NCI-H2196 treated with DMSO at 0.1 percent for 48 hours (cell line): ENCODE data around the gene HS3ST5.
"Not testable (repeated sequence)": the region's sequence is repeated elsewhere in the genome, so short reads cannot be mapped to it uniquely, and the experiment has no call there.

Experiments used
- DNase-seq: peaks from one replicate; lab custom pipeline; 2025; ENCODE audit not compliant: unreplicated experiment; lab: John Stamatoyannopoulos, UW

Gene HS3ST5

DNA sequence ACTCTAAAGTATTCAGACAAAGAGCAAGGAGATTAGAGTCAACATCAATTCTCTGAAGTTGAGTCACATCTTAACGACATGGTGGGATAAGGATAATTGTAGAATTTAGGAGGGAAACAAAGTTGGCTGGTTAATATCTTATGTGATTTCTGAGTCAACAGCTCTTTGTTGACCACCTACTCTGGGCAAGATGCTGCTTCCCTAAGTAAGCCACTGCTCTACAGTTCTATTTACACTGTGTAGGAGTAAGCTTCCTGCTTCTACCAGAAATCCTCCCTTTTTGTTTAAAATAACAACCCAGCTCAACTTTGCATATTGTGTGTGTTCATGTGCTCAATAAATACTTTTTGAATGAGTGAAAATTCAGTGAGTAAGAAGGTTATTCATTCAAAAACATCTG lies 3.1 kb downstream of the HS3ST5 start:
- no peak for DNase-seq

DNA sequence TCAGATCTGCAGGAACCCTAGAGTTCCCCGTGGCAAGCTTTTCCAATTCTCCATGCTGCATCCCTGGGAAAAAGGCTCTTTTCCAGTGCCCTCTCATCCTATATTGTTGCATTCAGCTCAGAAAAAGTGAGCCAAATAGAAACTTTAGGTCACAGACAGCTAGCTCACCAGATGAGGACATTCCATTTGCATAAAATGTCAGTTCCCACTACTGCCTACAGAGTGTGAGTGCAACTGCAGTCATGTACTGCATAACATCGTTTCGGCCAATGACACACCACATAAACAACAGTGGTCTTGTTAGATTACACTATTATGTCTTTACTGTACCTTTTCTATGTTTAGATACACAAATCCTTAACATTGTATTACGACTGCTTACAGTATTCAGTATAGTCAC lies 8.6 kb downstream of the HS3ST5 start:
- DNase-seq, result no peak

- no peak for DNase-seq
Observed at GRCh38 chr6:114327074-114327473, 15.7 kb downstream of the HS3ST5 start.

DNA sequence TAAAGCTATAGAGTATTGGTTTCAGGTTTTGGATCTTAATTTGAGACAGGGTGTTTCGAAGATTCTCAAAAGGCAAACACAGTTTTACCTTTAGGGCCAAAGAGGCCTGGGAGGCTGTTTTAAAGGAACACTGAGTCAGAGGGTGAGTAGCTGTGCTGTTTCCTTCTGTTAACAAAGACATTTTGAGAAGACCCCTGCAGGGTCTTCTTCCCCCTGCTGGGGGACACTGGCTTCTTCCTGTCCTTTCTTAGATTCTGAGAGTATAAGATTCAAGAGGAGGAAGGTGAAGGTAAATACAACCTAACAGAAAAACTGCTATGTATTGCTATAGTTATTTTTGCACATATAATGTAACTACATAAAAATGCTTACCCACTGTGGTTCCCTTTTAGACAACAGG lies 19.0 kb downstream of the HS3ST5 start:
- DNase-seq, result no peak

DNA sequence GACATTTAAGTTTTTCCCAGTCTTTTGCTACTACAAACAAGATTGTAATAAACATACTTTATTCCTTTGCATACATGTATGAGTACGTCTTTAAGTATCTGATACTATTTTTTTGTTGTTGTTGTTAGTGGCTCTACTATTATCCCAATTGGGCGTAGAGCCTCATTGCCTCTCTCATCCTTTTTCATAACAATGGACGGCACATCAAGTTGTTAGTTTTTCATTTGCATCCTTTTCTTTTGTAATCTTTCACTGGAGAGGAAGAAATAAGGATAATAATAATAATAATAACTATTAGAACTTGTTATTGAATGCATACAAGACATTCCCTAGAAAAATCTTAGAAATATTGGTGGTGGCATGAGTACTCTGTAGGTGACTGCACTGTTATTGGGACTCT lies 23.1 kb downstream of the HS3ST5 start:
- no peak for DNase-seq

DNA sequence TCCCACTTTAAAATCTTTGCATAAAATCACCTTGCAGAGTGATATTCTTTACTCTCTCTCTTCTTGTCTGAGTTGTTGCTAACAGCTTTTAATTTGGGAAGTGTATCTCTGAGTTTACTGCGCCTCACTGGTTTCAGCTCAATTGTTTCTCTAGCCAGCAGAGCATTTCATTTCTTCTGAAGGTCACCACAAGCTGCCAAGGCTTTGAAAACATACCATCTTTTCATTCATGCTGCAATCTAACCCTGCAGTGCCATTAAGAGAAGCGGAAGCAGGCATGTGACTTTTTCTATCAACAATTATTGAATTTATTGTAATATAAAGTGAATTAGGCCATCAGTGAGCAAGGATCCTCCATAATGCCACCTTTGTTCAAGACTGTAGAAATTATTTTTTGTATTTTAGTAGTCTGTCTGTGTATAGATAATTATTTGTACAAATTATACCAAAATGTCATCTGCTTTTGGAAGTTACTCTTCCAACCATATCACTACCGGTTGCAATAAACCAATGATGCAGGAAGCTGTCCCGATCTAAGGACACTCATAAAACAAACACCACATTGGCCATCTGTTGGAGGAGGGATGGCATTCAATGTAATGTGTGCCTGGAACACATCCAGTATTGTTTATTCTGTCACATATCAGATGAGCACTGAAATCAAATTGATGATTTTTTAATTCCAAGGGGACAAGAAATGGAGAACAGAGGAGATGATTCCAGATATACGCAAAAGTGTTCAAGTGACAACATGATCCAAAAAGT lies 26.8 kb downstream of the HS3ST5 start:
- no peak for DNase-seq

DNA sequence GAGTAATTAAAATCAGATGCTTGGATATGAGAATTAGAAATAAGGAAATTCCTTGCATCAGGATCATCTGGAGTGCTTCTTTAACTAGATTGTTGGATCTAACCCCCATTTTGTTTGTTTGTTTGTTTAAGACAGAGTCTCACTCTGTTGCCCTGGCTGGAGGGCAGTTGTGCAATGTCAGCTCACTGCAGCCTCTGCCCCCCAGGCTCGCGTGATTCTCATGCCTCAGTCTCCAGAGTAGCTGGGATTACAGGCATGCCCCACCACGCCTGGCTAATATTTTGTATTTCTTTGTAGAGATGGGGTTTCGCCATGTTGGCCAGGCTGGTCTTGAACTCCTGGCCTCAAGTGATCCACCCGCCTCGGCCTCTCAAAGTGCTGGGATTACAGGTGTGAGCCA lies 29.0 kb downstream of the HS3ST5 start:
- not testable (repeated sequence) for DNase-seq

GRCh38 chr6:114312931-114313330 lies 29.9 kb downstream of the HS3ST5 start:
- DNase-seq, result no peak

DNA sequence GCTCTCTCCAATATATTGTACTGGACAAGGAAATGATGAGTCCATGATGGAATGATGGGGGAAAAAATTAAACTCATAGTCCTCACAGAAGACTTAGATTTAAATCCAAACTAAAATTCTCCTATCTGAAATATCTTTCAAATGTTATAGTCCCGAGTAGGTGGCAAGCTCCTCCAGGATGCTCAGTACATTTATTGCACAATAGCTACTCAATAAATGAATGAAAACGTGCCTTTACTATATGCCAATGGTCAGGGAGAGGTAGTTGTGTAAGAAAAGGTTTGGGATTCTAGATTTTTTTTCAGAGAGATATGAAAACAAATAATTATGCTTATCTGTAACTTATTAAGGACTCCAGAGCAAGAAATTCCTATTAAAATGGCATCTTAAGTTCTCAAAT lies 32.8 kb downstream of the HS3ST5 start:
- no peak for DNase-seq

GRCh38 chr6:114304304-114304887 lies 38.4 kb downstream of the HS3ST5 start:
- no peak for DNase-seq

DNA sequence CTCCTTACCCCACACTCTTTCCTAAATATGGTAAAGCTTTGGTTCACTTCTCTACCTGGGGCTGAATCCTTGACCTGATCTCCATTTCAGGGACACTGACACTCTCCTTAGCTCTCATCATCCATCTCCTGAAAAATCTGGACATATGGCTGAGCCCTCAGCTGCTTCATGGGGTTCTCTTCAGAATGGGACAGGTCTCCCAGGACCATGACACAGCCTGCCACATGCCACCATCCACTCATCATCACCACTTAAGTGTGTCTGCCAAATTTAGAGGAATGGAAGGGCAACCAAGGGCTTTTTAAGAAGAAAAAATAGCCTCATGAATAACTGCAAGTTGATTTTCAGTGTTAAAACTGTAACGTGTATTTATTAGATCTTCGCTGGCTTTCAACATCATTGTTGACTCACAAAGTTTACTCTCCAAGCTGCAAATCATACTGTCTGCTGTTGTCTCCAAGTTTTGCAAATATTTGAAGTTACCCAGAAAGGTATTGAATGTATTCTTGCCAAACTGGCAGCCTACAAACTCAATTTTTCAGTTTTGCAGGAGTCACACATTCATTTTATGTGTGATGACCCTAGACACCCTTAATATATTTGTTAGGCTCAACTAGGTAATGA lies 41.1 kb downstream of the HS3ST5 start:
- no peak for DNase-seq

DNA sequence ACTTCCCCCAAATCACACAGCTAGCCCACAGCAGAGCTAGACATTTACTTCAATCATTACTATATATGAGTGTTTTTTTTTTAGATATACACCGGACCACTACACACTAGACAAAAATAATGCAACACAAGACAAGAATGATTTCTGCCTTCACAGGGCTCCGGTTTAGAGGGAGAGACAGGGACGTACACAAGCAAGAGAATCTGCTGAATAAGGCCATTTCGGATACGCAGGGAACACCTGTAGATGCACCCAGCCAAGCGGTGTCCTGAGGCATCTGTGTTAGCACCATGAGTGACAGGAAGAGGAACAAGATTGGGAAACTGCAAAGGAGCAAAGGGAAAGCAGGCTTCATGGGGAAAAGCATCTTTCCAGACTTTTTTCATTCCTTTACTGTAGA lies 45.7 kb downstream of the HS3ST5 start:
- no peak for DNase-seq

- no peak for DNase-seq
Observed at GRCh38 chr6:114292431-114292830, 50.4 kb downstream of the HS3ST5 start.

- no peak for DNase-seq
Observed at GRCh38 chr6:114291428-114291827, 51.4 kb downstream of the HS3ST5 start.

GRCh38 chr6:114290864-114291263 lies 52.0 kb downstream of the HS3ST5 start:
- DNase-seq, result no peak

DNA sequence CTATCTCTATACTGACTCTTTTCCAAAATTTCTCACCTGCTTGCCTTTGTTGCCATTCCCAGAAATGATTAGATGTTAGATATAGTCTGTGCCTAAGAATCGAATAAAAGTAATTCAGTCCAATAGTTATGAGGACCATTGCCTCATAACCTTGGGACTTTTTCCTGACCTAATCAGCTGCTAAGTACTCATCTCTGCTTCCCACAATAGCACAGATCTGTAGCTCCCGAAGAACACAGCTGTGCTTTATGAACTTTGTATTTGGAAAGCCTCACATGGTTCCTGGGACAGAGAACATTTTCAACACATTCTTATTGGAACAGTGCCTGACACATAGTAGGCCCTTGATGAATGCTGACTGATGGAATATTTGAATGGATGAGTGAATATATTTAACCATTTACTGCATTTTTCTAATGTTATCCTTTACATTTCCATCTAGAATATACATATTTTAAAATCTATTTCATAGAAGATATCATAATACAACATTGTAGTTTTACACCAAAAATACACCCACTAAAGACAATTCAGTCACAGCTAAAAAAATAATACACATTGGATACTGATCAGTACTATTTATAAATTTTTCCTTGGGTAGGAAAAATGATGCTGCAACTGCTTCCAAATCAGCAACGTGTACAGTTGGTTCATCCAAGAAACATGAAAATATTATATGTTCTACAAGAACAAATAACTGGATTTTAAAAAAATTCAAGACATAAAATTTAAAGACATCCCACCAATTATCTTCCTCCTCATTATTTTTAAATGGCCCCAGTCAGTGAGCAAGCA lies 53.9 kb downstream of the HS3ST5 start:
- no peak for DNase-seq

GRCh38 chr6:114287461-114287860 lies 55.4 kb downstream of the HS3ST5 start:
- DNase-seq, result no peak

GRCh38 chr6:114286211-114286610 lies 56.6 kb downstream of the HS3ST5 start:
- DNase-seq, result no peak

DNA sequence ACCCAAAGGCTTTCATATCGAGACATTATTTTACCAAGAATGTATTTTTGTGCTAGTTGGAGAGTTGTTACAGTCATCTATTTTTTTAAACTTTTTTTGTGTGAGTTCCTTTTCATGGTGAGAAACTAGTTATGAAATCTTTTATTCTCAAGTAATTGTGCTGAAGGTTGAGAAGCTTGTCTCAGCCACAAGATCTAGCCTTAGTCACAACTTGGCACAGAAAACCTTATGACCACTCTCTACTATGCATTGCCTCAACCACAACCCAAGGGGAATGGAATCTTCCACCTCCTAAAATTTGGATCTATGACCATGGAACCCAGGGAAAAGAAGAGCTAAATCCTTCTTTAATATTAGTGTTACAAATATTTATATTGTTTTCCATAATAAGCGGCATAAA lies 58.5 kb downstream of the HS3ST5 start:
- no peak for DNase-seq

DNA sequence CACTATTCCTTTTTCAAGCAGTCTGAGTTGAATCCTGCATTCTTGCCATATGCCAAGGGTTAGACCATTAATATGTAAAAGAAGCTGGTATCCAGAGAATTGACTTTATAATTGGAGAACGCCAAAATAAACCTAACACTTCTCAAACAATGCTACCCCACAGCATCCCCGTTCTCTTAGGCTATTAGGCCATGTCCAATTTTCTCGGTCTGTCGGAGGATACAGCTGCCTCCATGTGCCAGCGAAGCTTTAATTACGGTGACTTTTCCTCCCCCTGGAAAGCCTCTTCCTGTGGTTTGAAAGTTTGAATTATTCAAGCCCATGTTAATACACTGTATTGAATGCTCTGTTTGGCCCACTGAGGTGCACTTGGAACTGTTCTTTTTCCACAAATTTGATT lies 60.5 kb downstream of the HS3ST5 start:
- no peak for DNase-seq

GRCh38 chr6:114281496-114281895 lies 61.3 kb downstream of the HS3ST5 start:
- no peak for DNase-seq
